ENCODE measurements around the gene KLHL2.
"Not testable (repeated sequence)": the region's sequence is repeated elsewhere in the genome, so short reads cannot be mapped to it uniquely, and the experiment has no call there.

The KLHL2 gene

GRCh38 chr4:165328708-165329107 is 121.3 kb downstream of the KLHL2 start:
- DNase-seq (ENCODE audit: low spot score): no peak

DNA sequence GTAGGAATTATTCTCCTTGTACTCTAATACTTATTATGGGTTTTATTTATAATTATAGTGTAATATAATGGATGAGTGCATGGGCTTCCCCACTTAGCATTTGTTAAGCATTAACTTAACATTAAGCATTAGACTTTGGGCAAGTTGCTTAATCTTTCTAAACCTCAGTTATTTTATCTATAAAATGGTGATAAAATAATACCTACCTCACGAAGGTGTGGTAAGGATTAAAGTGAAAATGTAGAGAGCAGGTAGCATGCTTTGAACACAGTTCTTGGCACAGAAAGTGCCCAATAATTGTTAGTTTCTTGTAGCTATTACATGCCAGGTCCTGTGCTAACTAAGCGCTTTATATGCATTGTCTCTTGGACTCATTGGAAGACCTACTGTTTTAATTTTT is 122.7 kb downstream of the KLHL2 start:
- no peak for DNase-seq (ENCODE audit: low spot score)

- no peak for DNase-seq (ENCODE audit: low spot score)
Measured at GRCh38 chr4:165330666-165331065, 123.3 kb downstream of the KLHL2 start.

DNA sequence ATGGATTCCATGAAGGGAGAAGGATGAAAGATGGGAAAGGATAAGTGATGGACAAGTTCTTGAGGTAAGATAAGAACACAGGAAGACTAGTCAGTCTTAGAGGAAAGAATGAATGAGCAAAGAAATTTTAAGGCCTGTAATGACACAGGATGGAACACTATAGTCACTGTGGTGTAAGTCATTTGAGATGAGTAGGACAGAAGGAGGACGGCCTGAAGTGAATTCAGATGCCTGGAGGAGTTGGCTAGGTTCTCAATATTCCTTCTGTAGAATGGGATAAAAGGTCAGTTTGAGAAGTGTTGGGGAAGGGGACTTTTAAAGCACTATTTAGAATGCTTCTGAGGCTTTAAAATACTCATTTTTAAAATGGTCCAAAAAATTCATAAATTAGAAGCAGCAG is 124.0 kb downstream of the KLHL2 start:
- DNase-seq (ENCODE audit: low spot score): no peak

- no peak for DNase-seq (ENCODE audit: low spot score)
Measured at GRCh38 chr4:165331823-165332222, 124.5 kb downstream of the KLHL2 start.

- no peak for DNase-seq (ENCODE audit: low spot score)
Measured at GRCh38 chr4:165332502-165332901, 125.1 kb downstream of the KLHL2 start.

- no peak for DNase-seq (ENCODE audit: low spot score)
Measured at GRCh38 chr4:165335163-165335703, 127.9 kb downstream of the KLHL2 start.

DNA sequence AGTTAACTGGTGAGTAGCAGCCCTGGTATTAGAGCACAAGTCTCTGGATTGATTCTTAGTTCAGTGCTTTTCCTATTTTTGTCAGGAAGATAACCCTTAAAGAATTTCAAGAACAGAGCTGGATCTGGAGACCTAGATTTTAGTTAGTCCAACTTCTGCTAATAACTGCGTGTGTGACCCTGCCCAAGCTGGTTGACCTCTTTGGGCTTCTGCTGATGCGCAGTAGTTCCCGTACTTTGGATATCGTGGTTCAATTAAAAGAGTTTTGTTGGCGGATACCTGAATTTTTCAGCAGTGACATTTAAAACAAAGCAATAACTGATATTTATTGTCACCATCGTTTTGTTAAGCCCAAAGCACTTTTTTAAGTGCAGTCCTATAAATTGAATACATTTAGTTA is 129.4 kb downstream of the KLHL2 start:
- DNase-seq (ENCODE audit: low spot score): no peak

DNA sequence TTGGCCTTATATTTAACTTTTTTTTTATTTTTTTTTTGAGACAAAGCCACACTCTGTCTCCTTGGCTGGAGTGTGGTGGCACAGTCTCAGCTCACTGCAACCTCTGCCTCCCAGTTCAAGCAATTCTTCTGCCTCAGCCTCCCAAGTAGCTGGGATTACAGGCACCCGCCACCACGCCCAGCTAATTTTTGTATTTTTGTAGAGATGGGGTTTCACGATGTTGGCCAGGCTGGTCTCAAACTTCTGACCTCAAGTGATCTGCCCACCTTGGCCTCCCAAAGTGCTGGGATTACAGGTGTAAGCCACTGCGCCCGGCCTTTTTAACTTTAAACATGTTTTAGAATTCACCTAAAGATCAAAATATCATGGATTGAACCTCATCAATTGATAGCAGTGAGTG is 135.0 kb downstream of the KLHL2 start:
- not testable (repeated sequence) for DNase-seq (ENCODE audit: low spot score)

- DNase-seq (ENCODE audit: low spot score): peak; percentile 14
Measured at GRCh38 chr4:165343353-165344191, 136.2 kb downstream of the KLHL2 start.

DNA sequence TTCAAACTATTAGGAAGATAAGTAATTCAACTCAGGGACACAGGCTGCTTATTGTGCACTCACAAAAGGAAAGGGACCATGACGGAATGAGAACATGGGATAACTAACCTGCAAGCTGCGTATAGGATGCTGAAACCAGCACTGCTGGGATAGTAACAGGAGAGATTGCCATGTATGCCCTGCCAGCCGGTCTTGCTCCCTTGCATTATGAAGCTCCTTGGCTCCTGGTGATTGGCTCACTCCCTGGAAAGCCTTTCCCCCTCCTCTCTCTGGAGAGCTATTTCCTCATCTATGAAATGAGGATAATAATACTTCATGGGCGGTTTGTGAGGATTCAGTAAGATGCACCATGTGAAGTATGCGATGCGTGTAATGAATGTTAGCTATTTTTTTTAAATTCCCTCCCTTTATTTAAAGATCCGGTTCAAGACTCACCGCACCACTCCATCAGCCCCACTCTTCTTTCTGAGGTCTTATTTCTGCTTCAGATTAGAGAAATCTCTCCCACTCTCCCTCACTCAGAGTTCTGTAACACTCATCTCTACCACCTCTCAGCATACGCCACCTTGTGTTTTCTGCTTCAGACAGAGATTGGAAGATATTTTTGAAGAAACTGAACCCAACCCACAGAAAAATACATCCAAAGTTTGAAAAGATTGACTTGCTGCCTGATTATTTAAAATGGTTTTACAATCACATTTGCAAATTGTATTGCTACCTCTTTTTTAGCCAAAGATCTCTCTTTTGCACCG is 138.5 kb downstream of the KLHL2 start:
- no peak for DNase-seq (ENCODE audit: low spot score)

GRCh38 chr4:165347647-165348569 is 140.5 kb downstream of the KLHL2 start:
- DNase-seq (ENCODE audit: low spot score): no peak

DNA sequence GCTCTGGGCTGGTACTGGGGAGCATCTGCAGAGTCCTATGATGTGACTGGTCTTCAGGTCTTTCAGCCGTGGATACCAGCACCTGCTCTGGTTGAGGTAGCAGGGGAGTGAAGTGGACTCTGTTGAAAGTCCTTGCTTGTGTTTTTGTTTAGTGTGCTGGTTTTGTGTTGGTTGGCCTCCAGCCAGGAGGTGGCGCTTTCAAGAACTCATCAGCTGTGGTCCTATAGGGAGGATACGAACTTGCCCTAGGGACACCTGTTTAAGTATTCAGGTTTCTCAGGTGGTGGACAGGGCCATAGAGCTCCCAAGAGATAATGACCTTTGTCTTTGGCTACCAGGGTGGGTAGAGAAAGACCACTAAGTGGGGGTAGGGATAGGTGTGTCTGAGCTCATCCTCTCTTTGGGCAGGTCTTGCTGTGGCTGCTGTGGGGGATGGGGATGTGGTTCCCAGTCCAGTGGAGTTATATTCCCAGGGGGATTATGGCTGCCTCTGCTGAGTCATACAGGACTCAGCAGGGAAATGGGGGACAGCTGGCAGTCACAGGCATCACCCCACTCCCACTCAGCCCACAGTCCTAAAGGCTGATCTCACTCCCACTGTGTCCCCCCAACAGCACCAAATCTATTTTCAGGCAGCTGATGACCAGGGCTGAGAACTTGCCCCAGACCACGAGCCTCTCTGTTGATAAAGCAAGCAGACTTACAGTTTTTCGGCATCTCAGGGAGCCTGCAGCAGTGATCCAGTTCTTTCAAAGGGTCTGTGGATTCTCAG is 144.2 kb downstream of the KLHL2 start:
- DNase-seq (ENCODE audit: low spot score): no peak

DNA sequence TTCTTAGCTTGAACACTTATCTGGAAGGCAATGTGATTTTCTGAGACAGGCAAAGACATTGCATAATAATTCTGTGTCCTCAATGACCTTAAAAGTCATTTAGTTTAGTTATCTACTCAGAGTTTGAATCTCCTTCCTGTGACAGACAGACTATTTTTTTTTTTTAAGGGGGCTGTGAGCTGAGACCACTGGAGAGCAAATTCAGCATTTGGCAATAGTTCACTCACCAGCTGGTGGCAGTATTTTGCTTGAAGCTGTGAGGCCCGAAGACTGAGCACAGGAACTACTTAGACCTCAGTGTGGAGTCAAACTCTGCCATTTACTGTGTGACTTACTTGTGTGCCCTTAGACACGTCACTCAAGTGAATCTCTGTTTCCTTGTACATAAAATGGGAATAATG is 148.5 kb downstream of the KLHL2 start:
- DNase-seq (ENCODE audit: low spot score): peak; percentile 23

- no peak for DNase-seq (ENCODE audit: low spot score)
Measured at GRCh38 chr4:165359506-165359905, 152.1 kb downstream of the KLHL2 start.

GRCh38 chr4:165360041-165360695 is 152.8 kb downstream of the KLHL2 start:
- no peak for DNase-seq (ENCODE audit: low spot score)

GRCh38 chr4:165360985-165361670 is 153.8 kb downstream of the KLHL2 start:
- DNase-seq (ENCODE audit: low spot score): no peak

GRCh38 chr4:165361810-165362209 is 154.4 kb downstream of the KLHL2 start:
- DNase-seq (ENCODE audit: low spot score): no peak

DNA sequence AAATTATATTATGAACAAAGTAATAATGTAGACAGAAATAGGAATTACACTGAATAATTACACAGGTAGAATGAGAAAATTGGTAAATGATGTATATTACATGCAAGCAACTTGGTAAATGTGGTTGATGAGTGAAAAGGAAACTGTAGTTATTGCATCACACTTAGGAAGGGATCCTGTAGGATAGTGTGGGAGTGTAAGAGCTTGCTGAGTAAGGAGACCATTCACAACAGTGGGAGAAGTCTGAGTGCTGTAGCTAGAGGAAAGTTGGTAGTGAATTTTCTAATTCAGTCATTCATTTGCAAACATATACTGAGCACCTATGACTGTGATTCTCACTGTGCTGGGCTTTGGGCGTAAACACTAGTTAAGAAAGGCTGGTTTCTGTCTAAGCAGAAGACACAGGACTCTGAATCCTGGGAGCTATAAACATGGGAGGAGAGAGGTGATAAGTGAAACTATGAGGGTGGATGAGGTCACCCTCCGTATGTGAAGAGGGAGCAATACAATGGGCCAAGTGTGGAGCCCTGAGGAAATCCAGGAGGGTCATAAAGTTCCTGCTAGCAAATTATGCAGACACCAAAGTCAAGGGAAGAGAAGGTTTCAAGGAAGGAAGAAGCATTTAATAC is 157.2 kb downstream of the KLHL2 start:
- peak; percentile 35 for DNase-seq (ENCODE audit: low spot score)

GRCh38 chr4:165367040-165367439 is 159.7 kb downstream of the KLHL2 start:
- peak; percentile 14 for DNase-seq (ENCODE audit: low spot score)

All from LoVo (cell line).